ENCODE results near the gene HTRA3. TPM values are rescaled to one million over a fixed set of nuclear protein-coding genes. Genes with fewer than 3 reads are reported as not detected.

HTRA3 gene
- total and polyA plus RNA-seq, 2 of the 8 experiments (the other 6 are each of a cell fraction or from before 2014, with no cell fraction given): 3.2 to 5.8 TPM

DNA sequence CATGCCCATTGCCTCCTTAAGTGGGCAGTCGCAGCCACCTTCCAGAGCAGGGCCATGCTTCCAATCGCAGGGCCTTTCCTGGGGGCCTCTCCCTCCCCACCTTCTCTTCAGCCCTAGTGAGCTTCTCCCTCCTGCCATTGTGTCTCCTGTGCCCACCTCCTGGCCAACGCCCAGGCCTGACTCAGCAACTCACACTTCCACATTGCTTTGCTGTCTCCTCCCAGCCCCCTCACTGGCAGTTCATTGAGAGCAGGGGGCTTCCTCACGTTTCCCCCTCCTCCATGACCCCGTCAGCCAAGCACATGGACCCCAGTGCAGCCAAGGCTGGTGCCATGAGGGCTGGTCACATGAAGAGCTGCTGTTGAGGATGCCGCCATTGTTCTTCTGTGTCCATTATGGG is 25.9 kb downstream of the HTRA3 start:
- no peak overlapping the region for H3K18ac ChIP-seq (ENCODE audit: extremely low read depth, low read length)
- H3K27ac ChIP-seq (ENCODE audit: low read depth, low read length): no peak overlapping the region
- H2AK5ac ChIP-seq (ENCODE audit: low read depth, low read length): no peak overlapping the region
- no peak overlapping the region for H3K9ac ChIP-seq (replicated peaks in 1 of 4; ENCODE audit: extremely low read depth in 1 of 4, low read depth in 3 of 4, low read length in 3 of 4)
- FAIRE-seq: no peak
- no peak overlapping the region for H4K5ac ChIP-seq (ENCODE audit: insufficient read length, low read depth, low read length)
- 0 out of 4 replicates have a peak, but pooled peaks cover 0 to 2% of the 10 kb centered on the region in 2 experiments for H3K9me3 ChIP-seq (ENCODE audit: insufficient read depth in 2 of 2, low read depth in 1 of 2, low read length in 1 of 2)
- no peak overlapping the region for H3K4me2 ChIP-seq (ENCODE audit: insufficient read depth in 1 of 2, low read depth in 2 of 2, low read length in 2 of 2)
- H2BK5ac ChIP-seq (ENCODE audit: low read depth, low read length): no peak overlapping the region
- H4K91ac ChIP-seq (replicated peaks; ENCODE audit: insufficient read length, low read length): no peak overlapping the region
- DNase-seq (ENCODE audit: low read depth in 1 of 2, low spot score in 2 of 2): no peak
- no peak overlapping the region for H3K23ac ChIP-seq (ENCODE audit: insufficient read length)
- POLR2A ChIA-PET (ENCODE audit: partially characterized antibody): no interaction called here
- H2AFZ ChIP-seq (ENCODE audit: low read length): no peak overlapping the region
- no peak overlapping the region for H3K4ac ChIP-seq (replicated peaks; ENCODE audit: insufficient read length, low read depth, low read length)
- H2BK12ac ChIP-seq (ENCODE audit: low read depth, low read length): no peak overlapping the region
- H3K27me3 ChIP-seq (replicated peaks in 1 of 4; ENCODE audit: control insufficient read depth in 3 of 4, extremely low read depth in 1 of 4, insufficient read depth in 3 of 4, low read length in 3 of 4): no peaks in the 10 kb centered on the region
- no peak overlapping the region for H2BK15ac ChIP-seq (ENCODE audit: low read length)
- CTCF ChIA-PET (ENCODE audit: partially characterized antibody): interaction anchor here (0.6 to 1.1 kb wide), 2 partner anchors 9 to 16 kb away, joined by 3 read pairs; no protein-coding TSS in a partner anchor
- no peak overlapping the region for H3K56ac ChIP-seq (replicated peaks; ENCODE audit: insufficient read length, low read depth, low read length)
- H3K79me2 ChIP-seq (ENCODE audit: control insufficient read depth in 1 of 2, insufficient read depth in 2 of 2, low read length in 2 of 2): no peaks in the 10 kb centered on the region
- H3K4me1 ChIP-seq (replicated peaks in 1 of 4; ENCODE audit: control insufficient read depth in 3 of 4, insufficient read depth in 4 of 4, low read length in 3 of 4): no peaks in the 10 kb centered on the region
- no peaks in the 10 kb centered on the region for H3K36me3 ChIP-seq (ENCODE audit: control insufficient read depth in 2 of 4, insufficient read depth in 4 of 4, low read length in 3 of 4)
- H3K79me1 ChIP-seq (ENCODE audit: low read depth, low read length): no peaks in the 10 kb centered on the region
- H4K8ac ChIP-seq (ENCODE audit: extremely low read depth, insufficient read depth, low read length): no peak overlapping the region
- peaks cover 0 to 2% of the 10 kb centered on the region in 2 experiments for H4K20me1 ChIP-seq (replicated peaks in 1 of 2; ENCODE audit: control insufficient read depth in 1 of 2, insufficient read depth in 2 of 2, low read length in 2 of 2)
- peaks cover 5% of the 10 kb centered on the region; the same call in 1 of the 2 replicates for H3K23me2 ChIP-seq (ENCODE audit: low read depth, low read length)
- no peak overlapping the region for H3K4me3 ChIP-seq (ENCODE audit: extremely low read depth in 1 of 4, insufficient read depth in 2 of 4, low read depth in 3 of 4, low read length in 4 of 4)
- H2BK20ac ChIP-seq (ENCODE audit: low read length): no peak overlapping the region
- WGBS, 2 experiments (ENCODE audit: extremely low coverage in 1 of 2, insufficient coverage in 1 of 2, insufficient read length in 1 of 2, insufficient replicate concordance in 2 of 2, low coverage in 1 of 2, low lambda C conversion rate in 2 of 2, missing lambda C conversion rate in 1 of 2): 85% methylated on average over 5 of the region's 6 CpGs; no CpG with 5 or more reads in 1 of the 2 experiments
- no peak overlapping the region for H3K14ac ChIP-seq (ENCODE audit: insufficient read length)
- H2BK120ac ChIP-seq (replicated peaks; ENCODE audit: low read depth, low read length): no peak overlapping the region
- TF ChIP-seq PHF8 (conservative IDR thresholded peaks at IDR 0.05; ENCODE audit: low read depth, low read length) (no peak), SP1 (IDR thresholded peaks at IDR 0.05; ENCODE audit: low read depth, low read length) (no peak), NRF1 (IDR thresholded peaks at IDR 0.05; ENCODE audit: low read depth, low read length) (no peak)

Measured in H1 (cell line).